ENCODE measurements around the gene HS3ST3B1.

The HS3ST3B1 gene

DNA sequence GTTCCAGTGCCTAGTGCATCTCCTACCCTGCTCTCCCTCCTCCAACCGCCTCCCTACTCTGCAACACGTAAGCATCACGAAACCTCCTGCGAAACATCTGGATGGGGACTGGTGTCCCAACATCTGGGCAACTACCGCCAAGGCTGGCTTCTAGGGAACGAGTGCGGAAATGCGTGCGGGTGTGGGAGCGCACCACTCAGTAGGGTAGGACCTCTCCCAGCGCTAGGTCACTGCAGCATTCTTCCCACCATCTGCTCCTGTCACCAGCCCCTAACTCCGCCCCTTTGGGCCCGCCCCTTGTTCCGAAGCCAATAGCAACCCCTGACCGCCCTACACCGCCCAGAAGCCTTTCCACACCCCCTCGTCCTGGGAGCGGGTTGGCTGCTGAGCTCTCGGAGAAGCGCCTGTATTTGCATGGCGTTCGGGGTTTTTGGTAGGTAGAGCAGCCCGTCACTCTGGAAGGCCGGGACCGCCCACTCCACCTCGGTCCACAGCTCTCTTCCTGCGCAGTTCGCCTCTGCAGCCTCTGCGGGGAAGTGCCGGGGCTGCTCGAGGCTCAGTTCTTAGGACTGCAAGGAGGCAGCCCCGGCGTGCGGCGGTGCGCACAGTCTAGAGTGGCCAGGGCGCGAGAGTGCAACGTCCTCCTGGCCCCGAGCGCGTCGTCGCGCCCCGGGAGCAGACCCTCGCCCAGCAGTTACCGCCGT, at the start of gene HS3ST3B1:
TSS of gene HS3ST3B1 (plus strand) at position 507 of the 704 bp plus-strand sequence. CDS start 438 bp downstream, outside the sequence.
- DNase-seq (ENCODE audit: low read depth) = peak; percentile 99

- DNase-seq (ENCODE audit: low read depth) = no peak
These were observed 39.5 kb upstream of the HS3ST3B1 start for GRCh38 chr17:14261406-14261805.

- no peak for DNase-seq (ENCODE audit: low read depth)
These were observed 32.6 kb upstream of the HS3ST3B1 start for GRCh38 chr17:14268264-14268663.

GRCh38 chr17:14269473-14269872, 31.4 kb upstream of the HS3ST3B1 start:
- no peak for DNase-seq (ENCODE audit: low read depth)

GRCh38 chr17:14270508-14270907, 30.4 kb upstream of the HS3ST3B1 start:
- no peak for DNase-seq (ENCODE audit: low read depth)

GRCh38 chr17:14276535-14277250, 24.2 kb upstream of the HS3ST3B1 start:
- DNase-seq (ENCODE audit: low read depth) = no peak

- no peak for DNase-seq (ENCODE audit: low read depth)
These were observed 19.4 kb upstream of the HS3ST3B1 start for GRCh38 chr17:14281530-14281929.

DNA sequence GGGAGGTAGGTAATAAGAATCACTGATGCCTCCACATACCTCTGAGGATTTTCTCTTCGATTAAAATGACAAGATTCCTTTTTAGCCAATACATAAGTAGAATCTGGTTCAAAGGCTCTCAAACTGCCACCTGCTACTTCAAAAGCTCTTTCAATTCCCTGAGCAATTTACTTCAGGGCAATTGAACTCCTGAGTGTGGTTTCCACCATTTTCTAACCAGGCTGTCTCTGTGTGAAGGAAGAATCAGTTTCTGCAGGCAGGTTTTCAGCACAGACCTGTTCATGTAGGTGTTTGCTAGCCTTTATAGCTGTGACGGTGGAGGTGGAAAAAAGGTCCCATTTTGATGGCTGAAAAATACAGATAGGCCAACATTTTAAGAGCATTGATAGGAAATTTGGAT, 18.2 kb upstream of the HS3ST3B1 start:
- DNase-seq (ENCODE audit: low read depth) = no peak

DNA sequence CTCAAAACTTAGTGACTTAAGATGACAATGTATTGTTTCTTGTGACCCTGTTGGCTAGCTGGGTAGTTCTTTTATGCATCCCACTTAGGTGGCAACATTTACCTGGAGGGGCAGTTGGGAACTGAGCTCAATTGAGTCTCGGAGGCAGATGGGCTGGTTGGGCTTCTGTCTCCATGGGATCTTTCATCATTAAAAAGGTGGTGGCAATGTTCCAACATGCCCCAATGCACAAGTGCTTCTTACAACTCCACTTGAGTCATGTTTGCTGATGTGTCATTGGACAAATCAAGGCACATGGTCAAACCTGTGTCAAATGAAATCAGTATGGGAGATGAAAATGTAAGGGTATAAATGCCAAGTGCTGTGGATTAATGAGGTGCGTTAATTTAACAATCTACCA, 11.7 kb upstream of the HS3ST3B1 start:
- no peak for DNase-seq (ENCODE audit: low read depth)

GRCh38 chr17:14294876-14295275, 6.0 kb upstream of the HS3ST3B1 start:
- no peak for DNase-seq (ENCODE audit: low read depth)

DNA sequence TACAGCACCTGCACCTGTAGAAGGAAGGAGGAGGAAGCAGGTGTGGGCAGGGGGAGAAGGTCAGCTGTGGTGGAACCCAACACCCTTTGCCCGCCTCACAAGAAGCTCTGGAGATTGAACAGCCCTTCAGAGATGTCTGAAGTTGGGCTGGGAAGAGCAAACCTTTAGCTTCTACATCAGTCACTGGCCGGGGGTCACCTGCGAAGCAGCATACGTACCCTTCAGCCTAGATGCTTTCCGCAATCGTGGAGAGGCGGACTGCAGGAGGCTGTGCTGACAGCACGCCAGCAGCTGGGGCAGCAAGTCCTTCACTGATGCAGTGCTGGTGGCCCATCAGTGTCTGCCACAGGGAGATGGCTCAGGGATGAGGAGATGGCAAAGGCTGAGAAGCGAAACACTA, 5.2 kb upstream of the HS3ST3B1 start:
- DNase-seq (ENCODE audit: low read depth) = no peak

DNA sequence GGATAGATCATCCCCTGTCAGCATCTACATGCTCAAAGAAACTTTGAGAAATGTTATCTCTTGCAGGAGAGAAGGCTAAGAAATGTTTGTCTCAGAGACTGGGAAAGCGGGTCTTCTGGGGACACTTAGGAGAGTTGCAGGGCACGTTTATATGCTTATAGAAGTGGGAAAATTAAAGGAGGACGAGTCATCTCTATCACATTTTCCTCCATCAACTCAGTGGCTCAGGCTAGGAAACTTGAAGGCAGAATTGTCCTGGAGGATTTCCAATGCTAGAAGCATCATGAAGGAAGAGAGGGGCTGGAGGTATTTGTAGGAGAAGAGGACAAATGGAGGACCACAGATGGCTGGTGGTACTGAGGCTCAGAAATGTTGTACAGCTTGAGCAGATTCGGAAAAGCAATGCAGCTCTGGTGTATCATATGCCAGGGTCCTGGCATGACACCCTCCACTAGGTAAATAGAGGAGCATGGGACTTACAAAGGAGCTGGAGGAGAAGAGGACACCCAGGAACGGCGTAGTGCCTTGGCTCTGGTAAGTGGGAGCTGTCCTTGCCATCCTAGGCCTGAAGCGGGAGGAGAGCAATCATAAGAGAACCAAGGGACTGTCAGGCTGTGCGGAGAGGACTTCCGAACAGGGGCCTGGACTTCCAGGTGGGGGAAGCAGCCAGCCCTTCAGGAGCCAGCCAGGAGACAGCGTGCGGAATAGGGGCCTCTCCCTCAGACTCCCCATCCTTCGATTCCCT, 4.5 kb upstream of the HS3ST3B1 start:
- DNase-seq (ENCODE audit: low read depth) = no peak

GRCh38 chr17:14297161-14297851, 3.6 kb upstream of the HS3ST3B1 start:
- DNase-seq (ENCODE audit: low read depth) = no peak

DNA sequence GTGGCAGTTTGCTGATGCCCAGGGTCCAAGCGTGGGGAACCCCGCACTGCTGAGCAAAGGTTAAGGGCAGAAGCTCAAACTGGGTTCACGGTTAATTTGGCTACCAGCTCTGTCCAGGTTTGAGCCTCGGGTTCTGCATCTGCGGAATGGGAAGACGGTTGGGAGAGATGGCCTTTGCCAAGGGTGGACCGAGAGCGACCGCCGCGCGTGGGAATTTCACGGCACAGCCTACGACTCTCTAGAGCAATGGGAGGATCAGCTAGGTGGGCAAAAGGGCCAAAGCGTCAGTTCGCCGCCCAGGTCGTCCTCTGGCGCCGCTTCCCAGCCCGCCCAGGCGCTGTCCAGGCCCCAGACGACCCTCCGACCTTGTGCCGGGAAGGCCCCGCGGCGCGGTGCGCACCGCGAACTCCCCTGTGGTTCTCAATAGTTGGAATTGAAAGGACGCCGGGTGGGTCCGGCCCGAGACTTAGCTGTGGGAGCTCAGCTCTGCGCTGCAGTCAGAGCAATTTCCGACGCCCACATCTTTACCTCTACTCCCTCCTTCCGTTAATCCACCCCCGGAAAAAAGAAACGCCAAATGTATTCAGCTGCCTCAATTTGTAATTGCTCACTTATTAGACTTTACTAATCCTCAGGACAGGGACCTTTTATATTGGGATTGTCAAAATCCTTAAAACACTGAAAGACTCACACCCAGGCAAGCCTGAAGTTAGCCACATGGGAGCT, 2.5 kb upstream of the HS3ST3B1 start:
- no peak for DNase-seq (ENCODE audit: low read depth)

GRCh38 chr17:14298947-14299279, 2.0 kb upstream of the HS3ST3B1 start:
- no peak for DNase-seq (ENCODE audit: low read depth)

DNA sequence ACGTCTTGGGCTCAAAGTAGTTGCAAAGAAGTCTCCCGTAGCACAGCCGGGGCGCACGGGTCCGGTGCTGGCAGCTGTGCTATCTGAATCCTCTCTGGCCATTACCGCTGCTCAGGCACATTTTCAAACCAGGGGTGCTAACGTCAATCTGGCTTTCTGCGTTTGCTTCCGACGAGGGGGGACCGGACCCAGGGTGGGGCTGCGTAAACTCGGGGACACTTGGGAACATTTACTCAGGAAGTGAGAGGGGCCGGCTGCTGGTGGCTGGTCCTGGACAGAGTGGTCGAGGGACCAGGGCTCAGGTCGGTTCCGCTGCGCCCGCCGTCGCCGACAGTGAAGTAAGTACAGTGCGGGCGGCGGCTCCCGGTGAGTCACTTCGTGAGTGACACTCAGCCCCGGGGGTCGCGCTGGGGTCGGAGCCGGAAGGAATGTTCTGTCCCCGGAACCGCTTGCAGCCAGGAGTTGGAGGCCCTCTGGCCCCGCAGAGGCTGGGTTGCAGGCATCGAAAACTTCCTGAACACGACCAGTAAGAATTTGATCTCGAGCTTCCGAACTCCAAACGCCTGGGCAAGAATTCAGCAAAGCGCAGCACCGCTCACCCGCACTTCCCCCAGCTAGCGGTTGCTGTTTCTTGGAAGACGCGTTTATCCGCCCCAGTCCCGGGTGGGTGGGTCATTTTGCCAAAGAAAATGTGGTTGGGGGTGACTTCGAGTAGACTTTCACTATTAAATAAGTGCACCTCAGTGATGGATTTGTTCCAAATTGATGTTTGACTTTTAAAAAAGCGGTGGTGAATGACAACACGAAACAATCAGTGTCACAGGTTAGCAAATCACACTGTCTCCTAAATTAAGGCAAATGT, 1.4 kb upstream of the HS3ST3B1 start:
- peak; percentile 27 for DNase-seq (ENCODE audit: low read depth)

GRCh38 chr17:14301279-14302090, 604 bp downstream of the HS3ST3B1 start:
- no peak for DNase-seq (ENCODE audit: low read depth)

GRCh38 chr17:14302091-14302430, 1.2 kb downstream of the HS3ST3B1 start:
- DNase-seq (ENCODE audit: low read depth) = peak; percentile 30

- peak; percentile 71 for DNase-seq (ENCODE audit: low read depth)
These were observed 1.7 kb downstream of the HS3ST3B1 start for GRCh38 chr17:14302431-14303099.
